GM12865 (cell line): ENCODE data around the gene KBTBD6.

Experiments used
- DNase-seq: peaks from one replicate; pipeline ENCODE4 v3.0.0; 2010; ENCODE audit warnings: low read depth
- H3K4me3 ChIP-seq: 2 replicates; pipeline ENCODE4 v1.5.1; 2011; ENCODE audit warnings: mild to moderate bottlenecking, low read depth, low read length, control low read depth
- TF ChIP-seq, protein P1 (sequence below): IDR thresholded peaks from 2 replicates; pipeline ENCODE4 v1.5.1; 2011; ENCODE audit warnings: low read length, control low read depth, low read depth, inconsistent platforms; ENCODE audit not compliant: insufficient read depth; ENCODE audit errors: missing control alignments

Gene KBTBD6

DNA sequence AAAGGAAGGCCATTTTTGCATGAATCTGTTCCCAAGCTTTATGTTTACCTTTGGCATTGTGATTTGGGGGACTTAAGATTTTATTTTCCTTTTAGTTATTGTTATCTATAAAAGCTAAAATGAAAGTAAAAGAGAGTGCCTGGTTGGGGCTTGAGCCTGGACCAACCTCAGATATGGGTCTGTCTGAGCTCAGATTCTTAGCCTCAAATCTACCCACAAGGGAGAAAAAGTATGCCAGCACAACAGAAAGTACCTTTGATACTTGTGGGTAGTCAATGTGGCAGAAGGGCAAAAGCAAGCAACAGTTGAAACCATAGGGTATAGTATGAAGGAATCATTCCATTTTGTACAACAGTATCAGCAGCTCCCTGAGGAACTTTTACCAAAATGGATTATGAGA, 26.6 kb upstream of the KBTBD6 start:
- no peak for DNase-seq
- H3K4me3 ChIP-seq = no peak overlapping the region
- TF ChIP-seq, protein P1, sequence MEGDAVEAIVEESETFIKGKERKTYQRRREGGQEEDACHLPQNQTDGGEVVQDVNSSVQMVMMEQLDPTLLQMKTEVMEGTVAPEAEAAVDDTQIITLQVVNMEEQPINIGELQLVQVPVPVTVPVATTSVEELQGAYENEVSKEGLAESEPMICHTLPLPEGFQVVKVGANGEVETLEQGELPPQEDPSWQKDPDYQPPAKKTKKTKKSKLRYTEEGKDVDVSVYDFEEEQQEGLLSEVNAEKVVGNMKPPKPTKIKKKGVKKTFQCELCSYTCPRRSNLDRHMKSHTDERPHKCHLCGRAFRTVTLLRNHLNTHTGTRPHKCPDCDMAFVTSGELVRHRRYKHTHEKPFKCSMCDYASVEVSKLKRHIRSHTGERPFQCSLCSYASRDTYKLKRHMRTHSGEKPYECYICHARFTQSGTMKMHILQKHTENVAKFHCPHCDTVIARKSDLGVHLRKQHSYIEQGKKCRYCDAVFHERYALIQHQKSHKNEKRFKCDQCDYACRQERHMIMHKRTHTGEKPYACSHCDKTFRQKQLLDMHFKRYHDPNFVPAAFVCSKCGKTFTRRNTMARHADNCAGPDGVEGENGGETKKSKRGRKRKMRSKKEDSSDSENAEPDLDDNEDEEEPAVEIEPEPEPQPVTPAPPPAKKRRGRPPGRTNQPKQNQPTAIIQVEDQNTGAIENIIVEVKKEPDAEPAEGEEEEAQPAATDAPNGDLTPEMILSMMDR = no peak

DNA sequence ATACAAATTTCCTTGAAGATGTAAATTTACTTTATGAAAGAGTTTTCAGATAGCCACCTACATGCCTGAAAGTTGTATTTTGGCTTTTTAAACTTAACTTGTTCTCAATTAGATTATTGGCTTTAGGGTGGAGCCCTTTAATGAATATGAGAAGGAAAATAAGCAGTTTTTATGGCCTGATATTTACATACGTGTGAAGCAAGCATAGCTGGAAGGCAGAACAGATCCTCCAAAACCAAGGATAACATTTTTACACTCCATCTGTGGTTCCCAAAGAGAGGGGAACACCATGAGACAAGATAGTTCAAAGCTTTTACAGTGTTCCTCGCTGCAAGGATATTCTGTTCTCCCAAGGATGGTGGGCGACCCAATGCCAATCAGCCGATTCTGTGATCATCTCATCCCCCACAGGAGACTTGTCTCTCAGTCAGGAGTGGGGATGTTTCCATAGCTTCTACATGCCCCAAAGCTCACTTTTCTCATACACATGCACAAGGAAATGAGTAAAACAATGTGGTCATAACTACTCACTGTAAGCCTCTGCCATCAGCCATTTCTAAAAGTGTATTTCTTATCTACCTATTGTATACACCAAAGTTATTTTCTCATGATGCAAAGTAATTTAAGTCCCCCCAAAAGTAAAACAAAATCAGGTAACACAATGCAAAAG, 24.6 kb upstream of the KBTBD6 start:
- H3K4me3 ChIP-seq = no peak overlapping the region
- TF ChIP-seq, protein P1 = no peak
- no peak for DNase-seq

DNA sequence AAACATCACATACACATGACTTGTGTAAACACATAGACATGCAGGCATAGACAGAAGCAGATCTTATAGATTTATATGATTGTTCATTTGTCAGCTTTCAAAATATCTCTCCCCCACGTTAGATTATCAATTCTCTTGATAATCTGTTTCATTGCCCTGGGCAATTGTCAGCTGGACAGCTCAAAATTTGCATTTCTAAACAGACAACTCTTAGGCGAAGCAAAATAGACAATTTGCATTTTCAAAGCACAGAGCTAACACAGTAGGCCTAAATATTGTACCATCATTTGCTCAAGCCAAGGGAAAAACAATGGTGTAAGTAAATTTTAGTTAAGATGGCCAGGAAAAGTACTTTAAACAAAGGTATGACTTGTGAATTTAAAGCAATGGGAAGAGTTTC, 24.0 kb upstream of the KBTBD6 start:
- DNase-seq = no peak
- no peak overlapping the region for H3K4me3 ChIP-seq
- TF ChIP-seq, protein P1 = no peak

DNA sequence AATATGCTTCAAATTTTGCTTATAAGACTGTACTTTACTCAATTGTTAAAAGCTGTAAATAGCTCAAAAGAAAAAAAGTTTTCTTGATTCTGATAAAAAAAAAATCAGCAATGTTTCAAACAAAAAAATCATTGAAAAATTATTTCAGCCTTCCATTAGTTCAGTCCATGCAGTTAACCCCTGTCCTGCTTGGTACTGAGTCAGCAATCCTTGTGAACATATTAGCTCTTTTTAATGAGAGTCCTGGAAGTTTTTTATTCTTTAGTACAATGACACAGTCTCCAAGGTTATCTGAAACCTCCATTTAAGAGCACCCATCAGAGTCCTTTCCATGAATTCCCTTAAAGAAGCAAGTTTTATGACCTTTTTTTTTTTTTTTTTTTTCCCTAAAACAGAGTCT, 21.4 kb upstream of the KBTBD6 start:
- no peak for DNase-seq
- TF ChIP-seq, protein P1 = no peak
- no peak overlapping the region for H3K4me3 ChIP-seq

DNA sequence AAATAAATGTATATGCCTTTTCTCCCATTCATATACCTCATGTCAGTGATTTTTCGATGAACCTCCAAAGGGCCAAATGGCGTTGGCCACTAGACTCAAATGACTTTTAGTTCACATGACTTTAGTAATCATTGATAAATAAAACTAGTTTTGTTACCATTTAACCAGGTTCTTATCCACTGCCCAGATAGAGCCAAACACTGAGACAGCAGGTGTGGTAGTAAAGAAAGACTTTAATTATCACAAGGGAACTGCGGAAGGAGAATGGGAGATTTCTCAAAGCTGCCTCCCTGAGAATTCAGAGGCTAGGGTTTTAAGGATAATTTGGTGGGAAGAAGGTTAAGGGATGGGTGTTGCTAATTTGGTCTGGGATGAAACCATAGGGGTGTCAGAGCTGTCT, 19.4 kb upstream of the KBTBD6 start:
- DNase-seq = no peak
- no peak overlapping the region for H3K4me3 ChIP-seq
- TF ChIP-seq, protein P1 = no peak

DNA sequence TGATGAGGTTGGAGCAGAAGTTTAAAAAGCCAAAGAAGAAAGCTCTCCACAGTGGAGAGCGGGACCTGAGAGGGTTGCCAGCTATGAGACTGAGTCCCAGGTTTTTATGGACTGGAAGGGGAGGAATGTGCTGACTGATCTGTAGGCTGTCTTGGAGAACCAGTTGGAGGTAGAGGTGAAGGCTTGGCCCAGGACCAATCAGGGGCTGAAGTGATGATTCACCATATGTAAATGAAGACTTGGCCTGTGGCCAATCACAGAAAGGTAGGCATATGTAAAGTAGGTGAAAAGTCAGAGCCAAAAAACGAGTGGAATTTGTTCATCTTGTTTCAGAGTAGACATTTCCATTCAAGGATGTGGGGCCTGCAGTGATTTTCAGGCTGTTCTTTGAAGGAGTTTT, 17.5 kb upstream of the KBTBD6 start:
- no peak for DNase-seq
- TF ChIP-seq, protein P1 = no peak
- H3K4me3 ChIP-seq = no peak overlapping the region

DNA sequence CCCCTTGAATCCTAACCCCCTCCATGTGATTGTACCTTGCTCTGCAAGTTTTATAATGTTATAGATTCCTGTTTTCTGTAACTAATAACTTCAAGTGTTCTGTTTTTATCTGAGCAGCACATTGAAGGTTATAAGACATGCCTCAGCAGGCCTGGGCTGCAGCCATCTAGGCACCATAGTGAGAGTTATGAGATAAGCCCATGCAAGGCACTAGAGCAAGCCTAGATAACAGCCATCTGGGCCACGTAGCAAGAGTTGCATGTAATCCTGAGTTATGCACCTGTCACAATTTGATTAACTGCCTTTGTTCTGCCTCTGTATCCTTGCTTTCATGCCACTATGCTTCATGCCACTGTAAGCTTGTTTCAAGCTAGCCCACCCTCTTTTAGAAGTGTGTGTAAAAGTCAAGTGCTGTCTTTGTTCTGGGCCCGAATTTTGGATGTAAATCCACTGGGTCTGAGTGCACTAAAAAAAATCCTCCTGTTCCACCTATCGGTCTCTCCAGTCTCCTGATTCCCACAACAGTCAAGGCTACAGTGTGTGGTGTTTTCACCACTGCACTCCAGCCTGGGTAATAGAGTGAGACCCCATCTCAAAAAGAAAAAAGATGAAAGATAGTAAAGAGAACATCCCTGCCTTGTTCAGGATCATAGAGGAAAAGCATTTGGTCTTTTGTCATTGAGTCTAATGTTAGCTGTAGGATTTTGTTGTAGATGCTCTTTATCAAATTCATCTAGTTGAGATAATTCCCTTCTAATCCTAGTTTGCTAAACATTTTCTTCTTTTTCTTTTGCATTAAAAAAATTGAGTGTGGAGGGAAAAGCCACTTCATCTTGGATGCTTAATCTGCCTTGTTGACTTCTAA, 16.0 kb upstream of the KBTBD6 start:
- H3K4me3 ChIP-seq = no peak overlapping the region
- TF ChIP-seq, protein P1 = no peak
- DNase-seq = no peak
